Measurements from ENCODE around the gene COL20A1.
A peak's percentile ranks its signal among the peaks of the same experiment; 100 is the strongest.

Gene COL20A1

DNA sequence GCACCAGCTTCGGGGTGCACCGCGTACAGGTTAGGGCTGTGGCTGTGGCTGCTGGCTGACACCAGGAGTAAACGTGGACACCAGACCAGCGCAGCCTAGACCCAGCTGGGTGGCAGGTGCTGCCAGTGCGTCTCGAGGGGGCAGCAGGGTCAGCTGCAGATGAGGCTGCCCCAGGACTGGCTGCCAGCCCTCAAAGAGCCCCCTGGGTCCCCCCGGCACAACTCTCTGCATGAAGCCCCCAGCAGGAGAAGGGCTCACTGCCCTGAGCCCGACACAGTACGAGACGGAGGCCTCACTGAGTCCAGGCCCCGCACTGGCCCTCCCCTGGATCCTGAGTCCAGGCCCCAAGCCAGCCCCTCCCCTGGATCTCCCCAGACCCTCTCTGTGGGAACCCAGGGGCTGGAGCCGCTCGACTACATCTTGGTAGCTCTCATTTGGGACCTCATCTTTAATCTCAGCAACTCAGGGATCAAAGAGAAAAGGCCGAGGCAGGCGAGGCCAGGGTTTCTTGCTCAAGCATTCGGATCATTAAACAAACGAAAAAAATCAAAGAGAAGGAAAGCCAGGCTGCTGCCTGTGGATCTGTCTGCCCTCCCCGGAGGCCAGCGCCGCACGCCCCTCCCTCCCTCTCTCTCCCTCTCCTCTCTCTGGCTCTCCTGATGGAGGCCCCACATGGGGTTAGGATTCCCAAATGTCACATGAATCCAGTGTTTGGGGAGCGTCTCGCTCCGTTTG lies 31.8 kb upstream of the COL20A1 start:
- no peak for DNase-seq (ENCODE audit: low spot score)
- no peak for FAIRE-seq

- FAIRE-seq (no peak), DNase-seq (ENCODE audit: low spot score) (no peak)
Observed at GRCh38 chr20:63261795-63262528, 31.0 kb upstream of the COL20A1 start.

DNA sequence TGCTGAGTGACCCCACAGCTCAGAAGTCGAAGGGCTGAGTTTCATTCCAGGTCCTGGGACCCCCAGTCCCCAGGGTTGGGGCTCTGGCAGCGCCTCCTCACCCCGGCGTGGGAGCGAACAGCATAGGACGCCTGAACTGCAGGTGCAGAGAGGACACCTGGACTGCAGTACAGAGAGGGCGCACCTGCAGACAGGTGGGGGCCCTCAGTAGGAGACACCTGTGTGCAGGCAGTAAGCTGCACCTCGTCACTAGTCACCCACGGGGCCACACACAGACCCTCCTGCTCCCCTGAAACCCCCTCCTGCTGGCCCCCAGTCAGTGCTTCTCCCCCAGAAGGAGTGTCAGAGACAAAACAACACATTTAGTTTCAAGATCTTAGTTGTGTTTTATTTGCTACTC lies 30.1 kb upstream of the COL20A1 start:
- FAIRE-seq (no peak), DNase-seq (ENCODE audit: low spot score) (no peak)

GRCh38 chr20:63264000-63264399 lies 29.0 kb upstream of the COL20A1 start:
- no peak for FAIRE-seq
- no peak for DNase-seq (ENCODE audit: low spot score)

- FAIRE-seq (no peak), DNase-seq (ENCODE audit: low spot score) (peak; percentile 25)
Observed at GRCh38 chr20:63264519-63264918, 28.5 kb upstream of the COL20A1 start.

GRCh38 chr20:63265891-63266515 lies 27.0 kb upstream of the COL20A1 start:
- FAIRE-seq (no peak), DNase-seq (ENCODE audit: low spot score) (no peak)

GRCh38 chr20:63267691-63268090 lies 25.3 kb upstream of the COL20A1 start:
- FAIRE-seq (no peak), DNase-seq (ENCODE audit: low spot score) (no peak)

DNA sequence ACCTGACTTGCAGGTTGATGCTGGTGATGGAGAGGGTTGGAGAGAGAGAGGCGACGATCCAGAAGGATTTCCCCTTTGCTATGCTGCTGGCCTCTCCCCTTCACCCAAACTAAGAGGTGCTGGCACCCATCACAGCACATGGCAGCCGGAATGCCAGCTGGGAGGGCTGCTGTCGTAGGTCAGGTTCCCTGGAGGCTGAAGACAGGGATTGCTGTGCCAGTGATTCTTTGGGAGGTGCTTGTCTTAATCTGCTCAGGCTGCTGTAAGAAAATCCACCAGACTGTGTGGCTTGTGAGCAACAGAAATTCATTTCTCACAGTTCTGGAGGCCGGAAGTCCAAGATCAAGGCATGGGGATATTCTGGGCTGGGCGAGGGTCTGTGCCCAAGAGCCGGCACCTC lies 24.7 kb upstream of the COL20A1 start:
- DNase-seq (ENCODE audit: low spot score) (no peak), FAIRE-seq (no peak)

DNA sequence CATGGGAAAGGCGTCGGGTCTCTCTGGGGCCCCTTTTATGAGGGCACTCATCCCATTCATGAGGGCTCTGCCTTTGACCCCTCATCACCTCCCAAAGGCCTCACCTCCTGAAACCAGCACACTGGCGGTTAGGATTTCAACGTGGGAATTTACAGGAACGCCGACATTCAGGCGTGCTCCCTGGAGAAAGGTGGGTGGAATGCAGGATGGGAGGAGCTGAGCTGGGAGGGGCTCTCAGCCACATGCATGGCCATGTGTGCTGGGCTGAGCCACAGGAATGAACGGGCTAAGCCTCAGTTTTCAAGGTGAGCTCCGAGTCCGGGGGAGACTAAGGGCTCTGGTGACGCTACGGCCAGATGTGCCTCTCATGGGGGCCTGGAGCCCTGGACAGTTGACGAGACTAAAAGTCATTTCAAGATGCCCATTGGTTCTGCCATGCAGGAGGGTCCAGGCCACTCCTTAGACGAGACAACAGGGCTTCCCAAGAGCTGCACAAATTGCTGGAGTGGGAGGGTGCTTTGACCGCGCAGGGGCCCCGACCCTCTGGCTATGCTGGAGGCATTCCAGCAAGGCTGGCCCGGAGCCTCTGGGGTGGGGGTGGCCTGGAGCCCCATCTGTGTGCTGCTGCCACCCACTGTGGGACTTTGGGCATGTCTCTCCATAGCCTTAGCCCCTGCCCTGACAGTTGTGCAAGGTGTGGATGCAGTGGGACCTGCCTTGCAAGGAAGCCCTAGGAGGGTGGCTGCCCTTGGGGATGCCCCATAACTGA lies 24.1 kb upstream of the COL20A1 start:
- DNase-seq (ENCODE audit: low spot score) (no peak), FAIRE-seq (no peak)

DNA sequence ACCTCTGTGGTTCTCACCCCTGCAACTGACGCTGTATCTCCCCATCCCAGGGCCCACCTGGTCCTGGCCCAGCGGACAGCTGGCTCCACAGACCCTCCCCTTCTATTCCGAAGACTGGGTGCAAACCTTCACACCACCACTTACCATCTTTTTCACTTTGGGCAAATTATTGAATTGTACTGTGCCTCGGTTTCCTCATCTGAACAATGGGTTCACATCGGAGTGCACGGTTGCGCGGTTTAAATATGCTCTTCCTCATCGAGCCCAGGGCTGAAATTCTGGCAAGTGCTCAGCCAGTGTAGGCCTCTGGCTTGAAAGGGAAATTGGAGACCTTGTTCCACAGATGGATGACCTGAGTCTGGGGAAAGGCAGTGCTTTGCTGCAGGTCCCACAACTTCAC lies 23.3 kb upstream of the COL20A1 start:
- FAIRE-seq = no peak
- DNase-seq (ENCODE audit: low spot score) = no peak

DNA sequence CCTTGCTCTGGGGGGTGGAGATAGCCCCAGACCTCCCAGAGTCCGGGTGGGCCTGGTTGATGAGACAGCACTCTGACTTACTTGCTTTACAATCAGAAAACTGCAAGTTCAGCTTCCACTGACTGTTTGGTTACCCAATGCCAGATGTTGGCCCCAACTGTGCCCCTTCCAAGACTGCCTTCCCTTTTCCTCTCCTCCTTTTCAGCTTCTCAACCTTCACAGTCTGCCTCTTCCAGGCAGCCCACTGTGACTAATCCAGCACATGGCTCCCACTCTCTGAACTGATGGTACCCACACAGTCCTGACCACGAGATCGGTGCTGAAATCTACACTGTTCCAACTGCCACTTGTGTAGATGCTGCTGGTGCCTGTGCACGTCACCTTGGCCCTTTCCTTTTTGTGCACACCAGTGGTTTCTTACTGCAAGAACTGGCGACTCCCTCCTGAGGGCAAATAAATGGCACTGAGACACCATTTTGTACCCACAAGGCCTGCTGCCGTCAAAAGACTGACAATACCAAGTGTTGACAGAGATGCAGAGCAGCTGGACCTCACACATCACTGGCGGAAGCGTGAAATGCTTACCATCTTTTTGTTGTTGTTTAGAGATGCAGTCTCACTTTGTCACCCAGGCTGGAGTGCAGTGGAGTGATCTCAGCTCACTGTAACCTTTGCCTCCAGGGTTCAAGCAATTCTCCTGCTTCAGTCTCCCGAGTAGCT lies 22.2 kb upstream of the COL20A1 start:
- no peak for FAIRE-seq

GRCh38 chr20:63272105-63273058 lies 20.6 kb upstream of the COL20A1 start, which contains the start of gene ARFGAP1:
ARFGAP1 (plus strand) TSS chr20:63272813; CDS start chr20:63275581, 2,768 bp downstream.
- peak; percentile 76 for DNase-seq (ENCODE audit: low spot score)

More for the DNA sequence above, 22.2 kb upstream of the COL20A1 start:
- no peak for DNase-seq (ENCODE audit: low spot score)

GRCh38 chr20:63273059-63273579 lies 19.9 kb upstream of the COL20A1 start:
- no peak for FAIRE-seq
- no peak for DNase-seq (ENCODE audit: low spot score)

More at GRCh38 chr20:63272105-63273058, 20.6 kb upstream of the COL20A1 start, which contains the start of gene ARFGAP1:
- FAIRE-seq = no peak

DNA sequence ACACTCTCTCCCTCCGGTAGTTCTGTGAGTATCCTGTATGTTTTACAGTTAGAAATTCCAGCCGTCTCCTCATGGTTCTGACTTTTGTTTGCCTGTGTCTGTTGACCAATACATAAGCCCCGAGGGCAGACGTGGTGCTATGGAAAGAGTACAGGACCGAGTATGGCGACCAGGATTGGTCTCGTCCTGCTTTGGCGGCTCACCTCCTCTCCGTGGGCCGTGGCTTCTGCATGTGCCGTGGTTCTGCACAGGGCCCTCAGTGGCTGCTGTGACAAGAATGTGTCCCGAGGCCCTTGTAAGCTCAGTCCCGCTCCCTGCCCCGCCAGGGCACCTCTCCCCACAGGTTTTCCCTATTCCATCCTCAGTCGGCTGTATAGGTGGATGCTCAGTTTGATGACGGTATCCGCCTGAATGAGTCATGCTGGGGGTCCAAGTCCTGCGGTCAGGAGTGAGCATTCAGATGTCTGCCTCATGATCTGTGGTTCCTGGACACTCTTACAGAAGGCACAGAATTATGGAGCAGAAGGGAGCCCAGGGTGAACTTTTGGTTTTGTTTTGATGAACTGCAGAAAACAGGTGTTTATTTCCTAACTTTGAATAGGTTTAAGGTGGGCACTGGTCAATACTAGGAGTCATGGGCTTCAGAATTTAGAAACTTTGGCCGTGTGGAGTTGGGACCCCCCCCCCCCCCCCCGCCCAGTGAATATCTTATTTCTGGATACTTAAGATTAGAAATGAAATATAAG lies 19.2 kb upstream of the COL20A1 start:
- DNase-seq (ENCODE audit: low spot score) = peak; percentile 90
- FAIRE-seq = peak; percentile 91

DNA sequence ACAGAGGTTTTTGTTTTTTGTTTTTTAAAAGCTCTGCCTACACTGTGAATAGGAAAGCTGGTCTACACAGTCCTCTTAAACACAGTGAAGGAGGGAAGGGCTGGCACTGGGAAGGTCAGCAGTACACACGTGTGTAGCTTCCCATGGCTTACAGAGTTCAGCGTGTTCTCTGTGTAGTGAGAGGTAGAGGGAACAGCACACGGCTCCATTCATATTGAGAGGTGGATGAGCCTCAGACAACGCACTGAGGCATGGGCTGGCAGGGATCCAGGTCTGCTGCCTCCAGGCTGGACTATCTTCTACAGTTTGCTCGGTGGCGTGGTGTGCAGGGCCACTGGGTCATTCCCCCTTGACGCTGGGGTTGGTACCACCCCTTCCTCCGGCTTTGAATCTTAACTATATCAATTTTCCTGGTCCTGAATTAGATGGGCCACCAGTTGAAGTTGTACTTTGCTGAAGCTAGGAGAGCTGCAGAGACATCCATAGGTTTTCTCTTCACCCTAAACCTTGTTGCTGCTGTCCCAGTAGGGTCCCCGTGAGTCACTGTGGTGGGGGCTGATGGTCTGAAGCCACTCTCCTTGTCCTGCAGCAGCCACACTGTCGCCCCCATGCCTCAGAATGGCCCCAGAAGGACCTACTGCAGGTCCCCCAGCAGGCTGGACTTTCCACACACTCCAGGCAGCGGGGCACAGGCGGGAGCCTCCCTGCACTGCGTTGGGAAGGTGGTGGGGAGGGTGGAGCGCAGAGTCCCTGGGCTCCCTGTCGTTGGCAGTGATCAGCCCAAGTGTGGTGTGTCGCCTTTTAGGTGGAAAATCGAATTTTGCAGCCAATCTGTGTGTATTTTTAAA lies 18.4 kb upstream of the COL20A1 start:
- FAIRE-seq = no peak
- DNase-seq (ENCODE audit: low spot score) = peak; percentile 45

- DNase-seq (ENCODE audit: low spot score) = no peak
- no peak for FAIRE-seq
Observed at GRCh38 chr20:63275825-63276224, 17.2 kb upstream of the COL20A1 start.

GRCh38 chr20:63276956-63277355 lies 16.0 kb upstream of the COL20A1 start:
- FAIRE-seq (no peak), DNase-seq (ENCODE audit: low spot score) (no peak)
